Fibroblast of lung (primary cell): Measurements from ENCODE around the gene ZIC3. TPM values are rescaled to one million over a fixed set of nuclear protein-coding genes. Genes with fewer than 3 reads are reported as not detected.
"Not testable (repeated sequence)": the region's sequence is repeated elsewhere in the genome, so short reads cannot be mapped to it uniquely, and the experiment has no call there.

Source experiments
- DNase-seq, 2 donors: peaks; one replicate each; pipeline versions ENCODE4 v3.0.0 to v3.0.0-alpha.2; 2010; ENCODE audit warnings: low read depth in 2 of 2
- H2AFZ ChIP-seq: 2 replicates; pipeline ENCODE4 v1.5.1; 2012; ENCODE audit warnings: low read length, control low read depth, inconsistent platforms
- H3K27ac ChIP-seq: 2 replicates; pipeline ENCODE4 v1.5.1; 2011; ENCODE audit warnings: low read length, control low read depth; ENCODE audit not compliant: insufficient read depth
- H3K27me3 ChIP-seq: 2 replicates; pipeline ENCODE4 v1.5.1; 2011; ENCODE audit warnings: mild to moderate bottlenecking, low read length; ENCODE audit not compliant: control insufficient read depth, insufficient read depth
- H3K36me3 ChIP-seq: 2 replicates; pipeline ENCODE4 v1.5.1; 2011; ENCODE audit warnings: low read length; ENCODE audit not compliant: control insufficient read depth, insufficient read depth
- H3K4me1 ChIP-seq: 2 replicates; pipeline ENCODE4 v1.5.1; 2011; ENCODE audit warnings: low read length; ENCODE audit not compliant: control insufficient read depth, insufficient read depth; ENCODE audit errors: extremely low read depth
- H3K4me2 ChIP-seq: 2 replicates; pipeline ENCODE4 v1.5.1; 2011; ENCODE audit warnings: low read length, control low read depth; ENCODE audit not compliant: insufficient read depth; ENCODE audit errors: extremely low read depth
- H3K4me3 ChIP-seq, 4 experiments: fragments of 200-600 bp in 1 of 4; sonication (generic) in 1 of 4; replicated peaks in 1 of 4; 2 replicates each; pipeline ENCODE4 v1.5.1; 2011 to 2016; ENCODE audit warnings: low read length in 4 of 4, low read depth in 3 of 4, mild to moderate bottlenecking in 3 of 4, control low read depth in 2 of 4, inconsistent platforms in 1 of 4, mixed read lengths in 1 of 4; ENCODE audit not compliant: insufficient read depth in 1 of 4; ENCODE audit errors: control extremely low read depth in 1 of 4
- H3K79me2 ChIP-seq: 2 replicates; pipeline ENCODE4 v1.5.1; 2012; ENCODE audit warnings: mild to moderate bottlenecking, low read length, inconsistent platforms; ENCODE audit not compliant: control insufficient read depth, insufficient read depth
- H3K9ac ChIP-seq: 2 replicates; pipeline ENCODE4 v1.5.1; 2011; ENCODE audit warnings: mild to moderate bottlenecking, low read length, control low read depth; ENCODE audit not compliant: insufficient read depth
- H3K9me3 ChIP-seq: 2 replicates; pipeline ENCODE4 v1.5.1; 2012; ENCODE audit warnings: low read depth, low read length; ENCODE audit not compliant: control insufficient read depth, insufficient read depth
- H4K20me1 ChIP-seq: 2 replicates; pipeline ENCODE4 v1.5.1; 2011; ENCODE audit warnings: low read length; ENCODE audit not compliant: control insufficient read depth, insufficient read depth; ENCODE audit errors: extremely low read depth
- EZH2 ChIP-seq: IDR thresholded peaks from 2 replicates; pipeline ENCODE4 v1.5.1; 2012; ENCODE audit warnings: low read length, control low read depth, mild to moderate bottlenecking; ENCODE audit errors: missing control alignments
- polyA plus RNA-seq, 2 donors: library from polyadenylated mRNA; depleted of rRNA in 1 of 2; stranded (reverse) in 1 of 2; unstranded in 1 of 2; fragments of >200 nt; gene quantifications; 2 replicates each; pipeline ENCODE4 v1.2.1, GENCODE V29; 2011 to 2012; ENCODE audit warnings: missing spikeins in 1 of 2
- total RNA-seq: library from RNA; depleted of rRNA; stranded (reverse); fragments of >200 nt; gene quantifications from 2 replicates; pipeline ENCODE4 v1.2.1, GENCODE V29; 2014
- TF ChIP-seq, protein P1 (sequence below), 2 donors: IDR thresholded peaks in 1 of 2; conservative IDR thresholded peaks in 1 of 2; 1 replicate in 1 of 2; 2 replicates in 1 of 2; pipeline ENCODE4 v1.5.1; 2011 to 2012; ENCODE audit warnings: low read length in 2 of 2, control low read depth in 1 of 2, inconsistent platforms in 1 of 2, low read depth in 1 of 2, mild to moderate bottlenecking in 1 of 2

ZIC3 gene
- total and polyA plus RNA-seq, 2 donors (not counting 1 experiment from before 2014, with no cell fraction given): not detected

DNA sequence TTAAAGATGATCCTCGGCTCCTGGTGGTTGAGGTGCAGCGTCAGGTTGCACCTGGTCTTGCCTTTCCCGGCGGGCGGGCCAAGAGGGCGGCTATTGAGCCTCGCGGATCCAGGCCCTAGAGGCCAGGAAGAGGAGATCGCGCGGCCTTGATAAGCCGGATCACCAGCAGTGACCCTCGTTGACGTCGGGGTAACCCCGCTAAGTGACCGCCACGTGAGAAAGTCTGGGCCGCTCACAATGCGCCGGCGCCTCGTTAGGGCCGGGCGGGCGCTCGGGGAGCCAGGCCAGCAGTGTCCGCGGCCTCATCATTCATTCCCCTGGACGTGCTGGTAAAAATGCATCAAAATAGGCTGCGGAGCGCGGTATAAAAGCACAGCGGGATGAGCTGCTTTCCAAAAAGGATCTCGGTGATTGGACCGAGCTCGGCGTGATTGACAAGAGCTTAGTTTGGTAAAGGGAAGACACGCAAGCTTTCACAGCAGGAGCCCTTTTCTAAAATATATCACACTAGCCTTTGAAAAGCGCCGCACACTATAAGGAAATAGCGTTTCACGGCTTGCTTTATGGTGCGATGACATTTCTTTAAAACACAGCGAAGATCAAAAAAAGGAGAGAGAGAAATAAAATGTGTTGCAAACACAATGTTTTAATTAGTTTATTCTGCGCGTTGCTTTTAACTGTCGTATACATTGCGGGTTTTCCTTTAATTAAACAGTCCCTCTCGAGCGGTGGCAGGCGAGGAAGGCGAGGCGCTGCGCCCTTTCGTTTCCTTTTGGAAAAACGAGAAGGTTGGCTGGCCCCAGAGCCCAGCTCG is 15.9 kb upstream of the ZIC3 start:
- TF ChIP-seq EZH2: no peak
- TF ChIP-seq, protein P1, sequence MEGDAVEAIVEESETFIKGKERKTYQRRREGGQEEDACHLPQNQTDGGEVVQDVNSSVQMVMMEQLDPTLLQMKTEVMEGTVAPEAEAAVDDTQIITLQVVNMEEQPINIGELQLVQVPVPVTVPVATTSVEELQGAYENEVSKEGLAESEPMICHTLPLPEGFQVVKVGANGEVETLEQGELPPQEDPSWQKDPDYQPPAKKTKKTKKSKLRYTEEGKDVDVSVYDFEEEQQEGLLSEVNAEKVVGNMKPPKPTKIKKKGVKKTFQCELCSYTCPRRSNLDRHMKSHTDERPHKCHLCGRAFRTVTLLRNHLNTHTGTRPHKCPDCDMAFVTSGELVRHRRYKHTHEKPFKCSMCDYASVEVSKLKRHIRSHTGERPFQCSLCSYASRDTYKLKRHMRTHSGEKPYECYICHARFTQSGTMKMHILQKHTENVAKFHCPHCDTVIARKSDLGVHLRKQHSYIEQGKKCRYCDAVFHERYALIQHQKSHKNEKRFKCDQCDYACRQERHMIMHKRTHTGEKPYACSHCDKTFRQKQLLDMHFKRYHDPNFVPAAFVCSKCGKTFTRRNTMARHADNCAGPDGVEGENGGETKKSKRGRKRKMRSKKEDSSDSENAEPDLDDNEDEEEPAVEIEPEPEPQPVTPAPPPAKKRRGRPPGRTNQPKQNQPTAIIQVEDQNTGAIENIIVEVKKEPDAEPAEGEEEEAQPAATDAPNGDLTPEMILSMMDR (conservative IDR thresholded peaks at IDR 0.05 in 1 of 2, IDR thresholded peaks at IDR 0.05 in 1 of 2; ENCODE audit: low read depth in 1 of 2, low read length in 2 of 2): no peak

DNA sequence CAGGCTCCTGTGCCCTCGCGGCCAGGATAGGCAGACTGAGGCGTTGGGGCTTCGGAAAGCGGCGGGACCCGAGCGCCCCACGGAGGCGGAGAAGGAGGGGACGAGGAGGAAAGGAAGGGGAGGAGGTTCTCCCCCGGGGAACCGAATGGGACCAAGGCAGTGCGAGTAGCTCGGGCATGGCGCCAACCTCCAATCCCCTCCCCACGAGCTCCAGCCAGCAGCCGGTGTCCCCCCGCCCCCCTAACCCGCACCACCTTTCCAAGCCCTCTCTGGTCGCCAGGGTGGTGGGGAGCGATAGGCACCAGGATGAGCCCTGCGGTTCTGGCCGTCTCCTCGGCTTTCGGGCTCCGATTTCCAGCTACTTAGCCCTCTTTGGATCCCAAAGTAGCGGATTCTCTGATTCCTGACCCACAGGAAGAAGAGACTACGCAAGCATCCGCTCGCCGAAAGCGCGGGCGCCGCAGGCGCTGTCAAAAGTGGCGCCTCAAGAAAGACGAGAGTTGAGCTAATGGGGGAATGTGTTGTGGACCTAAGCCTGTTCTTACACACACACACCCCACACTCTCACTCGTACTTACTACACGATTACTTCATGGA is 15.2 kb upstream of the ZIC3 start:
- no peaks in the 10 kb centered on the region for H3K79me2 ChIP-seq
- no peak overlapping the region for H3K9ac ChIP-seq
- H2AFZ ChIP-seq: no peak overlapping the region
- H3K4me3 ChIP-seq: no peak overlapping the region
- H4K20me1 ChIP-seq: no peaks in the 10 kb centered on the region
- H3K36me3 ChIP-seq: no peaks in the 10 kb centered on the region
- TF ChIP-seq EZH2: no peak
- TF ChIP-seq, protein P1 (conservative IDR thresholded peaks at IDR 0.05 in 1 of 2, IDR thresholded peaks at IDR 0.05 in 1 of 2; ENCODE audit: low read depth in 1 of 2, low read length in 2 of 2): no peak
- H3K27me3 ChIP-seq: no peaks in the 10 kb centered on the region
- no peak overlapping the region for H3K4me2 ChIP-seq
- H3K9me3 ChIP-seq: no peaks in the 10 kb centered on the region
- H3K4me1 ChIP-seq: no peaks in the 10 kb centered on the region
- DNase-seq: no peak
- H3K27ac ChIP-seq: no peak overlapping the region

More for the DNA sequence above, 15.9 kb upstream of the ZIC3 start:
- no peaks in the 10 kb centered on the region for H4K20me1 ChIP-seq
- H3K79me2 ChIP-seq: no peaks in the 10 kb centered on the region
- H3K36me3 ChIP-seq: no peaks in the 10 kb centered on the region
- no peak overlapping the region for H3K4me3 ChIP-seq
- no peak overlapping the region for H3K4me2 ChIP-seq
- DNase-seq: no peak
- no peaks in the 10 kb centered on the region for H3K27me3 ChIP-seq
- H3K9ac ChIP-seq: no peak overlapping the region
- H3K9me3 ChIP-seq: no peaks in the 10 kb centered on the region
- no peak overlapping the region for H3K27ac ChIP-seq
- no peaks in the 10 kb centered on the region for H3K4me1 ChIP-seq
- H2AFZ ChIP-seq: no peak overlapping the region

DNA sequence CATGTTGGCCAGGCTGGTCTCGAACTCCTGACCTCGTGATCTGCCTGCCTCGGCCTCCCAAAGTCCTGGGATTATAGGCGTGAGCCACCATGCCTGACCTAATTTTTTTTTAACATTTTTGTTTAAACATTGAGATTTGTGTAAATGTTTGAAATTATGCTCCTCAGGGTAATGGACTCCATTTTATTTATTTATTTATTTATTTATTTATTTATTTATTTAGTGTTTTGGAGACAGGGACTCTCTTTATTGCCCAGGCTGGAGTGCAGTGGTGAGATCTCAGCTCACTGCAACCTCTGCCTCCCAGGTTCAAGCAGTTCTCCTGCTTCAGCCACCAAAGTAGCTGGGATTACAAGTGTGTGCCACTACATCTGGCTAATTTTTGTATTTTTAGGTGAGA is 13.8 kb upstream of the ZIC3 start:
- H4K20me1 ChIP-seq: not testable (repeated sequence)

More for the DNA sequence above, 13.8 kb upstream of the ZIC3 start:
- H3K4me2 ChIP-seq, H3K27ac ChIP-seq, H3K4me3 ChIP-seq, H3K9ac ChIP-seq, H3K4me1 ChIP-seq, H3K79me2 ChIP-seq, H3K27me3 ChIP-seq, H3K9me3 ChIP-seq, DNase-seq, H2AFZ ChIP-seq, H3K36me3 ChIP-seq: not testable (repeated sequence)
